Measurements from ENCODE around the gene DYNC2LI1.

DNA sequence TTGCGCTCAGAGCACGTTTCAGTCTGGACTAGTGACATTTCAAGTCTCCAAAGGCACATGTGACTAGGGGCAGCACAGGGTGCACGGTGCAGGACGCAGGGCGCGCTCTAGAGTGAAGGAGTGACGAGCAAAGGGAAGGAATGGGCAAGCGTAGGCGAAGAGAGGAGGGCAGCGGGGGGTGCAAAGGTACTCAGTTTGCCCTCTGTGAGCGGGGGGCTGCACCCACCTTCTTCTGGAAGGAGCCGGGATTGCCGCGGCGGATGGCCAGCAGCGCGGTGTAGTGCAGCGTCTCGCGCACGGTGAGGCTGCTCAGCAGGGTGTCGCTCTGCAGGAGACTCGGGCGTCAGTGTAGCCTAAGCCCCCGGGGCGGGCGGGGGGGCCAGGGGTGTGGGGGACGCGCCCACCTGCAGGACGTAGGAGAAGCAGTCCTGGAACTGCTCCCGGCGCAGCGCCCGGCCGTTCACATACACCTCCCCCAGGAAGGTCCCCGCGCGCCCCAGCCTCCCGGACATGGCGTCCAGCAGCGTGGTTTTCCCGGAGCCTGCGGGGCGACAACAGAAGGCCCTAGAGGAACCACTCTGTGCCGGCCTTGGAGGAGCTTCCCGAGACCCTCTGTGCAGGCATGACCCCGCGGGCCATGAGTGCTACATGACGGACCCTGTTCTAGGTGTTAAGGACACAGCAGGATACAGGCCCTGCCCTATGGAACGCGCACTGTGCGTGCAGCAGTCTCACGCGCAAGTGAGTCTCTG lies 57.9 kb downstream of the DYNC2LI1 start:
- no peak for TF ChIP-seq POLR2A (IDR thresholded peaks at IDR 0.05)
- TF ChIP-seq, protein P1, sequence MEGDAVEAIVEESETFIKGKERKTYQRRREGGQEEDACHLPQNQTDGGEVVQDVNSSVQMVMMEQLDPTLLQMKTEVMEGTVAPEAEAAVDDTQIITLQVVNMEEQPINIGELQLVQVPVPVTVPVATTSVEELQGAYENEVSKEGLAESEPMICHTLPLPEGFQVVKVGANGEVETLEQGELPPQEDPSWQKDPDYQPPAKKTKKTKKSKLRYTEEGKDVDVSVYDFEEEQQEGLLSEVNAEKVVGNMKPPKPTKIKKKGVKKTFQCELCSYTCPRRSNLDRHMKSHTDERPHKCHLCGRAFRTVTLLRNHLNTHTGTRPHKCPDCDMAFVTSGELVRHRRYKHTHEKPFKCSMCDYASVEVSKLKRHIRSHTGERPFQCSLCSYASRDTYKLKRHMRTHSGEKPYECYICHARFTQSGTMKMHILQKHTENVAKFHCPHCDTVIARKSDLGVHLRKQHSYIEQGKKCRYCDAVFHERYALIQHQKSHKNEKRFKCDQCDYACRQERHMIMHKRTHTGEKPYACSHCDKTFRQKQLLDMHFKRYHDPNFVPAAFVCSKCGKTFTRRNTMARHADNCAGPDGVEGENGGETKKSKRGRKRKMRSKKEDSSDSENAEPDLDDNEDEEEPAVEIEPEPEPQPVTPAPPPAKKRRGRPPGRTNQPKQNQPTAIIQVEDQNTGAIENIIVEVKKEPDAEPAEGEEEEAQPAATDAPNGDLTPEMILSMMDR (IDR thresholded peaks at IDR 0.05), result no peak
